Esophagus squamous epithelium (tissue), 5 donors: ENCODE results near the gene C12orf43. TPM values are rescaled to one million over a fixed set of nuclear protein-coding genes. Genes with fewer than 3 reads are reported as not detected.

ENCODE experiments used
- DNase-seq: peaks from one replicate; lab custom pipeline; 2025; lab: John Stamatoyannopoulos, UW
- H3K27ac ChIP-seq, 4 donors: fragments of 200-600 bp; sonication (generic); one replicate each; pipeline ENCODE4 v1.5.1; 2016 to 2019; ENCODE audit warnings: mild to moderate bottlenecking in 1 of 4
- H3K27me3 ChIP-seq, 4 donors: fragments of 200-600 bp; sonication (generic); 1 replicate in 3 of 4; 2 replicates in 1 of 4; pipeline versions ENCODE4 v1.5.1 to v1.6.0; 2017 to 2021; ENCODE audit warnings: antibody characterized with exemption in 1 of 4
- H3K36me3 ChIP-seq, 3 donors: fragments of 200-600 bp; sonication (generic); one replicate each; pipeline ENCODE4 v1.5.1; 2016 to 2019
- H3K4me1 ChIP-seq, 3 donors: fragments of 200-600 bp; sonication (generic); one replicate each; pipeline ENCODE4 v1.5.1; 2017 to 2019
- H3K4me3 ChIP-seq, 4 donors: fragments of 200-600 bp; sonication (generic); 1 replicate in 3 of 4; 2 replicates in 1 of 4; pipeline ENCODE4 v1.5.1; 2016 to 2019; ENCODE audit warnings: mild to moderate bottlenecking in 2 of 4, moderate library complexity in 1 of 4
- H3K9me3 ChIP-seq, 3 donors: fragments of 200-600 bp; sonication (generic); one replicate each; pipeline ENCODE4 v1.5.1; 2016 to 2019
- CTCF ChIP-seq, 6 experiments: fragments of 450-650 bp in 4 of 6; fragments of 200-600 bp in 2 of 6; sonication (generic) in 2 of 6; IDR thresholded peaks; one replicate each; pipeline ENCODE4 v1.5.1; 2016 to 2019; ENCODE audit warnings: antibody characterized with exemption in 6 of 6, mild to moderate bottlenecking in 4 of 6, moderate library complexity in 4 of 6
- POLR2A ChIP-seq, 4 donors: fragments of 450-650 bp; IDR thresholded peaks; one replicate each; pipeline ENCODE4 v1.6.1; 2017; ENCODE audit warnings: antibody characterized with exemption in 4 of 4, mild to moderate bottlenecking in 4 of 4, moderate library complexity in 3 of 4
- WGBS, 2 donors: methylation state at CpG; one replicate each; pipeline ENCODE4 v1.1.5; 2018; 5-methylcytosine and 5-hydroxymethylcytosine counted together
- intact Hi-C: fragments of 100-400 bp; cut with DNase I; formaldehyde crosslinking; loops from one replicate; pipeline ENCODE4 v1.15.0; 2022
- total RNA-seq, 4 donors: library from RNA; depleted of rRNA; stranded (reverse); fragments of >200 nt; gene quantifications; one replicate each; pipeline ENCODE4 v1.1.0, GENCODE V29; 2016
- donor health status: DM: yes; HTN: yes; CAD: no.

Gene C12orf43
- total RNA-seq, 4 donors from 2014 or later: 7.8 to 15.6 (median 8.6) TPM

GRCh38 chr12:120983759-120984158, 32.5 kb downstream of the C12orf43 start:
- intact Hi-C loops: loop anchor here (10.0 kb wide), 1 partner anchor 339 kb away; the partner anchor contains the start of gene CABP1
- Histone ChIP-seq H3K4me1 (no peaks in the 10 kb centered on the region), H3K9me3 (no peaks in the 10 kb centered on the region), H3K27ac (no peak overlapping the region), H3K4me3 (no peak overlapping the region), H3K27me3 (peaks cover 0 to 5% (median 0%) of the 10 kb centered on the region in 4 donors), H3K36me3 (no peaks in the 10 kb centered on the region)
- no peak for TF ChIP-seq POLR2A (IDR thresholded peaks at IDR 0.05)
- no peak for TF ChIP-seq CTCF (IDR thresholded peaks at IDR 0.05)
- 55 to 61% methylated on average over 2 to 3 of the region's 4 CpGs for WGBS, 2 donors
- DNase-seq: no peak

- H3K4me3 ChIP-seq: no peak overlapping the region
- no peaks in the 10 kb centered on the region for H3K9me3 ChIP-seq
- no peak for TF ChIP-seq POLR2A (IDR thresholded peaks at IDR 0.05)
- intact Hi-C loops: loop anchor here (10.0 kb wide), 1 partner anchor 338 kb away; the partner anchor contains the start of gene CABP1
- H3K4me1 ChIP-seq: no peaks in the 10 kb centered on the region
- H3K27me3 ChIP-seq: peaks cover 0 to 5% (median 0%) of the 10 kb centered on the region in 4 donors
- no peak for DNase-seq
- no peak overlapping the region for H3K27ac ChIP-seq
- WGBS, 2 donors: 51 to 72% methylated on average over 7 of the region's 7 CpGs
- H3K36me3 ChIP-seq: no peaks in the 10 kb centered on the region
These were observed 33.6 kb downstream of the C12orf43 start for GRCh38 chr12:120982659-120983058.

- Histone ChIP-seq H3K27me3 (peaks cover 0 to 5% (median 0%) of the 10 kb centered on the region in 4 donors), H3K27ac (no peak overlapping the region), H3K4me1 (no peaks in the 10 kb centered on the region), H3K36me3 (no peaks in the 10 kb centered on the region), H3K9me3 (no peaks in the 10 kb centered on the region), H3K4me3 (no peak overlapping the region)
- 65 to 68% methylated on average over 6 of the region's 6 CpGs for WGBS, 2 donors
- intact Hi-C loops: loop anchor here (10.0 kb wide), 1 partner anchor 337 kb away; the partner anchor contains the start of gene CABP1
- TF ChIP-seq POLR2A (IDR thresholded peaks at IDR 0.05) (no peak), CTCF (IDR thresholded peaks at IDR 0.05) (no peak)
- no peak for DNase-seq
These were observed 34.8 kb downstream of the C12orf43 start for GRCh38 chr12:120981407-120981941.

- no peak for DNase-seq
- intact Hi-C loops: loop anchor here (10.0 kb wide), 1 partner anchor 336 kb away; the partner anchor contains the start of gene CABP1
- no peak overlapping the region for H3K27ac ChIP-seq
- H3K4me3 ChIP-seq: no peak overlapping the region
- WGBS, 2 donors: 68 to 70% methylated on average over 12 to 13 of the region's 13 CpGs
- no peaks in the 10 kb centered on the region for H3K4me1 ChIP-seq
- H3K9me3 ChIP-seq: no peaks in the 10 kb centered on the region
- TF ChIP-seq CTCF (IDR thresholded peaks at IDR 0.05) (no peak), POLR2A (IDR thresholded peaks at IDR 0.05) (no peak)
- H3K27me3 ChIP-seq: peaks cover 0 to 5% (median 0%) of the 10 kb centered on the region in 4 donors
- no peaks in the 10 kb centered on the region for H3K36me3 ChIP-seq
These were observed 35.4 kb downstream of the C12orf43 start for GRCh38 chr12:120980800-120981368.

GRCh38 chr12:120979862-120980696, 36.2 kb downstream of the C12orf43 start:
- H3K4me1 ChIP-seq: no peaks in the 10 kb centered on the region

More at GRCh38 chr12:120979862-120980696, 36.2 kb downstream of the C12orf43 start:
- intact Hi-C loops: loop anchor here (10.0 kb wide), 2 partner anchors 335 to 395 kb away; partner anchors contain the start of genes CABP1 and POP5
- no peak overlapping the region for H3K27ac ChIP-seq
- DNase-seq: no peak
- no peak for TF ChIP-seq POLR2A (IDR thresholded peaks at IDR 0.05)
- TF ChIP-seq CTCF (IDR thresholded peaks at IDR 0.05): no peak
- no peaks in the 10 kb centered on the region for H3K36me3 ChIP-seq
- peaks cover 0 to 5% (median 0%) of the 10 kb centered on the region in 4 donors for H3K27me3 ChIP-seq
- WGBS, 2 donors: 66% methylated on average over 4 of the region's 11 CpGs; no CpG with 5 or more reads in 1 of the 2 donors
- H3K9me3 ChIP-seq: no peaks in the 10 kb centered on the region
- no peak overlapping the region for H3K4me3 ChIP-seq
